Colonic mucosa (tissue), 4 donors: ENCODE data around the gene DYNC2LI1. TPM values are rescaled to one million over a fixed set of nuclear protein-coding genes. Genes with fewer than 3 reads are reported as not detected.

Experiments
- DNase-seq: peaks from one replicate; pipeline ENCODE4 v3.0.0-alpha.2; 2020
- H3K27ac ChIP-seq: fragments of 200-600 bp; one replicate; pipeline ENCODE4 v1.8.0; 2021
- H3K27me3 ChIP-seq: fragments of 200-600 bp; one replicate; pipeline ENCODE4 v1.8.0; 2021
- H3K36me3 ChIP-seq: fragments of 200-600 bp; one replicate; pipeline ENCODE4 v1.8.0; 2021
- H3K4me1 ChIP-seq: fragments of 200-600 bp; one replicate; pipeline ENCODE4 v1.8.0; 2021; ENCODE audit warnings: mild to moderate bottlenecking
- H3K4me3 ChIP-seq: fragments of 200-600 bp; one replicate; pipeline ENCODE4 v1.8.0; 2021
- H3K9ac ChIP-seq, 2 donors: one replicate each; pipeline ENCODE4 v1.7.0; 2013; ENCODE audit warnings: control low read depth in 2 of 2, low read depth in 2 of 2, low read length in 2 of 2
- H3K9me3 ChIP-seq: fragments of 200-600 bp; one replicate; pipeline ENCODE4 v1.8.0; 2021
- intact Hi-C: fragments of 100-400 bp; cut with DNase I; formaldehyde crosslinking; loops from one replicate; pipeline ENCODE4 v1.14.1; 2022
- total RNA-seq, 2 donors: library from RNA; stranded (reverse); fragmentation: NEBNext Ultra II Directional in 1 of 2; extraction: Animal tissue kit (Norgen Biotek cat#: 25700) in 1 of 2; gene quantifications; one replicate each; pipeline ENCODE4 v1.2.1, GENCODE V29; 2021
- TF ChIP-seq, protein P1 (sequence below): fragments of 200-600 bp; IDR thresholded peaks from one replicate; pipeline ENCODE4 v1.8.0; 2022; ENCODE audit warnings: antibody characterized with exemption, mild to moderate bottlenecking
- donor health status: healthy.
- donor health status: DM: no; HTN: no; CAD: no.
- donor health status: DM: no; HTN: no; CAD: no.

Gene DYNC2LI1
- total RNA-seq, 2 donors from 2014 or later: 8.1 to 17.2 TPM

DNA sequence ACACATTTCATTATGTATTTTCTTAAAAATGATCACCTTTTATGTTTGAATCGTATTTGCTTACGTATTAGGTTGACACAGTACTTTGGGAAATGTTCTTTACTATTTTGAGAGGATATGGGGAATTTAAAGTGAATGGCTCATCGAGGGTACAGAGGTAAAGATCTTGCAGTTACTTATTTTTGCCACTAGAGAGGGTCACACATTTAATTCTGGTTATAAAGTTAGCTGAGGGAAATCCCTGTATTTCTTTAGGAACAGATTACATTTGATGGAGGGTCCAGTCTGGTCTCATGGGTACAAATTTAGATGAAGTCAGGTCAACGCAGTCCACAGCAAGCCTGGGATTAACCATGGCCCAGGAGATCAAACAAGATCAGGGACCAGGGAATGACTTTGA, 24.5 kb downstream of the DYNC2LI1 start:
- H3K4me1 ChIP-seq: no peaks in the 10 kb centered on the region
- no peaks in the 10 kb centered on the region for H3K9me3 ChIP-seq
- no peak overlapping the region for H3K27ac ChIP-seq
- no peak for DNase-seq
- no peaks in the 10 kb centered on the region for H3K27me3 ChIP-seq
- intact Hi-C loops: no loop called here
- H3K36me3 ChIP-seq: no peaks in the 10 kb centered on the region
- H3K9ac ChIP-seq: no peak overlapping the region
- no peak overlapping the region for H3K4me3 ChIP-seq
- TF ChIP-seq, protein P1, sequence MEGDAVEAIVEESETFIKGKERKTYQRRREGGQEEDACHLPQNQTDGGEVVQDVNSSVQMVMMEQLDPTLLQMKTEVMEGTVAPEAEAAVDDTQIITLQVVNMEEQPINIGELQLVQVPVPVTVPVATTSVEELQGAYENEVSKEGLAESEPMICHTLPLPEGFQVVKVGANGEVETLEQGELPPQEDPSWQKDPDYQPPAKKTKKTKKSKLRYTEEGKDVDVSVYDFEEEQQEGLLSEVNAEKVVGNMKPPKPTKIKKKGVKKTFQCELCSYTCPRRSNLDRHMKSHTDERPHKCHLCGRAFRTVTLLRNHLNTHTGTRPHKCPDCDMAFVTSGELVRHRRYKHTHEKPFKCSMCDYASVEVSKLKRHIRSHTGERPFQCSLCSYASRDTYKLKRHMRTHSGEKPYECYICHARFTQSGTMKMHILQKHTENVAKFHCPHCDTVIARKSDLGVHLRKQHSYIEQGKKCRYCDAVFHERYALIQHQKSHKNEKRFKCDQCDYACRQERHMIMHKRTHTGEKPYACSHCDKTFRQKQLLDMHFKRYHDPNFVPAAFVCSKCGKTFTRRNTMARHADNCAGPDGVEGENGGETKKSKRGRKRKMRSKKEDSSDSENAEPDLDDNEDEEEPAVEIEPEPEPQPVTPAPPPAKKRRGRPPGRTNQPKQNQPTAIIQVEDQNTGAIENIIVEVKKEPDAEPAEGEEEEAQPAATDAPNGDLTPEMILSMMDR: peak; percentile 33

DNA sequence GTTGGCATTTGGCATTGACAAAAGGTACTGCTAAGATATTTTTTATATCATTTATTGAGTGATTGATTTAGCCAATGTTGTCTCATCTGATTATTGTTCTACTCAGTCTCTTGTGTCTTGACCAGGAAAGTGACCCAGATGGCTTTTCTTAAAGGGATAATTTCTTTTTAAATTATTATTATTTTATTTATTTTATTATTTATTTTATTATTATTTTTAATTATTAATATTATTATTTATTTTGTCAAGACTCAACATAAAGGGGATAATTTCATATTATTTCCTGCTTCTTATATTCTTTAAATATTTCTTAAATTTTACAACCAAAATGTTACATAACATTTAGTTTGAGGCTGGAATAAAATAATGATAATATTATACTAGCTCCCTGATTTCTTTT, 27.1 kb downstream of the DYNC2LI1 start:
- no peak for DNase-seq
- H3K9me3 ChIP-seq: no peaks in the 10 kb centered on the region
- no peak overlapping the region for H3K9ac ChIP-seq
- no peaks in the 10 kb centered on the region for H3K36me3 ChIP-seq
- no peaks in the 10 kb centered on the region for H3K27me3 ChIP-seq
- no peak overlapping the region for H3K27ac ChIP-seq
- no peaks in the 10 kb centered on the region for H3K4me1 ChIP-seq
- H3K4me3 ChIP-seq: no peak overlapping the region
- TF ChIP-seq, protein P1: no peak
- intact Hi-C loops: no loop called here

DNA sequence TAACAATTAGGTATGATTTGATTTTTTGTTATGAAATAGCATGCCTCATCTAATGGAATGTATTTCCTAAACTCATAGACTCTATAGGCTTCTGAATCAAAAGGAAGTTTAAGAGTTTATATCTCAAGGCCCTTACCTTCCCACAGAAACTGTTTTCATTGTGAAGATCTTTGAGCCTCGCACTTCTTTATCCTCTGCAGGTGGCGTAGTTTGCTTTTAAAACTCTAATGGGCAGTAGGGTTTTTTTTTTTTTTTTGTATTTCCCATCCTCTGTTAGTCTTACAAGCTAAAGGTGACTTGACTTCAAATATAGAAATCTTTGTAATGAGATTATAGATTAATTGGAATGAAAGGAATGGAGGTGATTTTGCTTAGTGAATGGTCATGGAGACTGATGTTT, 28.3 kb downstream of the DYNC2LI1 start:
- no peak overlapping the region for H3K4me3 ChIP-seq
- H3K27me3 ChIP-seq: no peaks in the 10 kb centered on the region
- no peak overlapping the region for H3K27ac ChIP-seq
- intact Hi-C loops: no loop called here
- H3K9ac ChIP-seq: no peak overlapping the region
- H3K9me3 ChIP-seq: no peaks in the 10 kb centered on the region
- TF ChIP-seq, protein P1: no peak
- no peaks in the 10 kb centered on the region for H3K4me1 ChIP-seq
- no peak for DNase-seq
- H3K36me3 ChIP-seq: no peaks in the 10 kb centered on the region

DNA sequence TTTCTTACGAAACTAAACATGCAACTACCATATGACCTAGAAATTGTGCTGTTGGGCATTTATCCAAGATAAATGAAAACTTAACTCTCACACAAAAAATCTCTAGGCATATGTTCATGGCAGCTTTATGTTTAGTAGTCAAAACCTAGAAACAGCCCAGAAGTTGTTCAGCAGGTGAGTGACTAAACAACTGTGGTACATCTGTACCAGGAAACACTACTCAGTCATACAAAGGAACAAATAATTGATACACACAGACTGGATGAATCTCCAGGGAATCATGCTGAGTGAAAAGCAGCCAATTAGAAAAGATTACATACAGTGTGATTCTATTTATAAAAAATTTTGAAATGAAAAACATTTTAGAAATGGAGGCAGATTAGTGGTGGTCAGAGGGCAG, 29.3 kb downstream of the DYNC2LI1 start:
- no peaks in the 10 kb centered on the region for H3K4me1 ChIP-seq
- no peak overlapping the region for H3K27ac ChIP-seq
- TF ChIP-seq, protein P1: no peak
- H3K9me3 ChIP-seq: no peaks in the 10 kb centered on the region
- H3K4me3 ChIP-seq: no peak overlapping the region
- H3K9ac ChIP-seq: no peak overlapping the region
- H3K27me3 ChIP-seq: no peaks in the 10 kb centered on the region
- no peaks in the 10 kb centered on the region for H3K36me3 ChIP-seq
- no peak for DNase-seq
- intact Hi-C loops: no loop called here

DNA sequence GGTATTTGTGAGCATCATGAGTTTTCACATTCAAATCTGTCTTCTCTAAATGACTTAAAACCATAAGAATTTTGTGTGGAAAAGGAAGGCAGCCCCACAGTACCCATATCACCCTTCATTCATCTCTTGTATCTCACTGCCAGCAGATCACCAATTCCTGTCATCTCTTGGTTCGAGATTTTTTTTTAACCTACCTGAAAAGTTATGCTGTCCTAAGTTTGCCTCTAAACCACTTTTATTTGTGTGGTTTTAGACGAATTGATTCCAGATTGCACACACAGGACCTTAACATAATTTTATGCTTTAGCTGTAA, 32.8 kb downstream of the DYNC2LI1 start:
- H3K27ac ChIP-seq: no peak overlapping the region
- DNase-seq: no peak
- no peaks in the 10 kb centered on the region for H3K36me3 ChIP-seq
- no peaks in the 10 kb centered on the region for H3K9me3 ChIP-seq
- no peaks in the 10 kb centered on the region for H3K4me1 ChIP-seq
- H3K4me3 ChIP-seq: no peak overlapping the region
- TF ChIP-seq, protein P1: no peak
- intact Hi-C loops: no loop called here
- no peak overlapping the region for H3K9ac ChIP-seq
- H3K27me3 ChIP-seq: no peaks in the 10 kb centered on the region

DNA sequence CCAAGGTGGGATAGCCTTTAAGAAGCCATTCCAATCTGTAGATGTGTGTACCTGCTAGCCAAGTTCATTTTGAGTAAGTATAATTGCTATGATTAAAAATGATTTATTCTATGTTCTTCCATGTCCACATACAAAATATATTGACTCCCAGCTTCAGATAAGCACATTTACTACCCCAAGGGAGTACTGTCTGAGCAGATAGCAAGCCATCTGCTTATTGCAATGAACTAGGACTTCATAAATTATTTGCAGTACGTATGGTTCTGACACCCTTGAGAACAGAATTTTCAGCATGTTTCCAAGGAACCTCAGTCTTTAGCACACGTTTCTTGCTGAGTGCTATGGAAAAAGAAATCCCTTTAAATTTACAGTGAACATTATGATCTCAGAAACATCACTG, 36.6 kb downstream of the DYNC2LI1 start:
- H3K36me3 ChIP-seq: no peaks in the 10 kb centered on the region
- intact Hi-C loops: no loop called here
- no peaks in the 10 kb centered on the region for H3K4me1 ChIP-seq
- H3K27ac ChIP-seq: no peak overlapping the region
- no peaks in the 10 kb centered on the region for H3K27me3 ChIP-seq
- H3K4me3 ChIP-seq: no peak overlapping the region
- DNase-seq: no peak
- TF ChIP-seq, protein P1: no peak
- H3K9me3 ChIP-seq: no peaks in the 10 kb centered on the region
- H3K9ac ChIP-seq: no peak overlapping the region
